Epidermal melanocyte (primary cell): ENCODE data around the gene C10orf90.
"Not testable (repeated sequence)": the region's sequence is repeated elsewhere in the genome, so short reads cannot be mapped to it uniquely, and the experiment has no call there.

Experiments used
- DNase-seq: peaks from one replicate; pipeline ENCODE4 v3.0.0; 2011; ENCODE audit warnings: low spot score; ENCODE audit not compliant: insufficient read length

The C10orf90 gene

GRCh38 chr10:126585249-126586017, 85.1 kb downstream of the C10orf90 start:
- no peak for DNase-seq

DNA sequence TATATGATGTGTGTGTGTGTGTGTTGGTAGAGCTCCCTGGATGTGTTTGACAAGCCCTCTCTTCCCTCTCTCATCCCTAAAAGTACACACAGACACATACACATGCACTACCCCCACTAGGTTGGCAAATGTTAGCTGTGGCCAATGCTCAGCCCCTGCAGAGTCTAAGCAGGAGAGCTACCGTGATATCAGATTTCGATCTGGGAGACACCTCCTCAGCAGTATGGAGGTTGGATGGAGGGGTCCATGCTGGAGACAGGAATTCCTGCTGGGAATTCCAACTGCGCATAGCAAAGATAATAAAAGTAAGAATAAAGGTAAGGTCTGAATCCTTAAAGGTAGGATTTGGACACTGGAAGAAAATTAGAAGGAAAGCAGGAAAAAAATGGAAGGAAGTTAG, 85.7 kb downstream of the C10orf90 start:
- no peak for DNase-seq

GRCh38 chr10:126583552-126584200, 86.8 kb downstream of the C10orf90 start:
- DNase-seq = no peak

- no peak for DNase-seq
Observed at GRCh38 chr10:126581648-126582046, 88.8 kb downstream of the C10orf90 start.

- no peak for DNase-seq
Observed at GRCh38 chr10:126580873-126581647, 89.4 kb downstream of the C10orf90 start.

GRCh38 chr10:126576336-126576735, 94.2 kb downstream of the C10orf90 start:
- DNase-seq = no peak

DNA sequence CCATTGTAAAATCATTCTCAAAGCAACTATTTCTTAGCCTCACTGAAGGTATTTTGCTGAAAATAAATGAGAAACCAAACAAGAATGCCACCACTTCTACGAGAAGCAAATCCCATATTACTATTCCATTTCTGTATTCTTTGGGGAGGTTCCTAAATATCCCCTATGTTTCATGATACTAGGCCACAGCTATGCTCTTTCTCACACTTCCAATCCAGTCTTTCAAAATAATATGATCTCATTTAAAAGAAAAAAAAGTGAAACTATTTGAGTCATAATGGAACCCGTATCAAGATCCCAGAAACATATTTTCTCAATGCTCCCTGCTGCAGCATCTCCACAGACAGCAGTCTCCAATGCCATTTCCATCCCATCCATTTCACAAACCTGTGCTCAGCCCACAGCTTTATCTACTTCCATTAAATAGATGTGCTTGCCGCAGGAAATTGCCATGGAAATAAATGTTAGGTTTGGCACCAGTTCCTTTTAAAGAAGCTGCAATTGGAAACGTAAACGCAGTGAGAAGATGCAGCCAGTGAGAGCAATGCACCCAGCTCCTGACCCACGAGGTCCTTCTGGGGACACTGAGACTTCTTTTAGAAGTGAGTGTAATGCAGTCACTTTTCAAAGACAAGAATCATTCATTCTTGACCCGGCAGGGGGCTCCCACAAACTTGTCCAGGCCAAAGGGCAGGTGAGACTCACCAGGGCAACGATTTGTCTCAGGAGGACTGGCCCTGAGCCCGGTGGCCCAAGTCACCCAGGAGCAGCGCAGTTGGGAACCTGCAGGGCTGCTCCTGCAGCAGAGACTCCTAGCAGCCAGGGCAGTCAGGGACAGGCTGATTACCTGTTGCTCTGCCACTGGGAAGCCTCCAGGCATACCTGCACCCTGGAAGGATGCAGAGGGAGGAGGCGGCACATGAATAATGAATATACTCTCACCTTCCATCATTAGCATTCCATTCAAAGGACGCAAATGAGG, 99.6 kb downstream of the C10orf90 start:
- DNase-seq = no peak

DNA sequence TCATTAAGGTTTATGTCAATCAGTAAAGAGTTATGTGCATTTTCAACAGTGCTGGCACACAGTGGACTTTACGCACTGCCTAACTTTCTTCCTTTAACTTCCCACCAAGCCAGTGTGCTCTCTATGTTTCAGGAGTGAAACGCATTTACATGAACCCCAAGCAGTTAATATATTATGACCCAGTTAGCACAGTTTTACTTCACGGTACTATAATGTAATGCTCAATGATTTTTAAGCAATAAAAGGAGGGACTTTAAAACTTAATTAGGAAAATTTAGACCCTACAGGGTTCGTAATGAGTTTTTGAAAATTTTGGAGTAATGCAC, 100.3 kb downstream of the C10orf90 start:
- no peak for DNase-seq

- no peak for DNase-seq
Observed at GRCh38 chr10:126569513-126570244, 100.8 kb downstream of the C10orf90 start.

DNA sequence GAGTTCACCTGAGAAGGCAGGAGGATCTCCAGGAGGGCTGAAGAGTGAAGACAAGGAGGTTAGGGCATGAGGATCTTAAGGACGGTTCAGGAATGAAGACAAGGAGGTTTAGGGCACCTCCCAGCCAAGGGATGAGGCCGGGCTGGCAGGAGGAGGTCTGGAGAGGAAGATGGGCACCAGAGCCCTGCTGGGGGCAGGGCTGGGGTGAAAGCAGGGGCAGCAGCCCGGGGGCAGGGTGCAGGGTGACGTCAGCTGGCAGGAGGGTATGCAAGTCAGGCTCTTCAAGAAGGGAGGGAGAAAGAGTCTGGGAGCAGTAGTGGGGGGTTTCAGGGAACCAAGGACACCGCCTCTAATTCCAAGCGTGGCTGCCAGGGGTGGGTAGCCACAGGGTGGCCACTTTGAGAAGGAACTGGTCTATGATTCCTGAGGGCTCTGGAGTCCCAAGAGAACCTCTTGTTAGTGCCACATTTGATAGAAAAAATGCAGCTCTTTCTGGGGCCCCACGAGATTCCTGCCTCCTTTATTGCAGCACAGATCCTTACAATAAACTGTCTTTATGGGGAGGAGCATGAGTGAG, 101.6 kb downstream of the C10orf90 start:
- DNase-seq = no peak

GRCh38 chr10:126565871-126566270, 104.6 kb downstream of the C10orf90 start:
- DNase-seq = no peak

- no peak for DNase-seq
Observed at GRCh38 chr10:126565441-126565840, 105.1 kb downstream of the C10orf90 start.

DNA sequence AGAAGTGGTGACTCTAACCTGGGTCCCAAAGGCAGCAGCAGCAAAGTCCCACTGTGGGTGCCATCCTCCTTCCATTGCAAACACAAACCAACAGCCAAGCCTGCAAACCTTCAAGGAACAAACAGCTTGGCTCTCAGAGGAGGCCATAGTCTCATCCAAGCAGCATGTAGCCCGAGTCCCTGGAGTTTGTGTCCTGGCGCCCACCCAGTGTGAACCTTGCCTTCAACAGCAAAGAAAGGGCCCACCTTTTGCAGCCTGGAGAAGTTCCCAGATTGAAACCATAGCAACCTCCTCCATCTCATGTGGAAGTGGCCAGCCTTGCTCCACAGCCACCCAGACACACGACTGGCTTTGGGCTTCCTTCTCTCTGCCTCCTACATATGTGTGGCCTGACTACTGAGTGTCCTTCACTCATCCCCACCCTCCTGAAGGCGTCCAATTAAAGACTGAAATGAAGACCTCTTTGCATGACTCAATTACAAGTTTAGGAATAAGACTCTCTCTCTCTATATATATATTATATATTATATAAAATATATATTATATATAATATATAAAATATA, 106.1 kb downstream of the C10orf90 start:
- DNase-seq = no peak

DNA sequence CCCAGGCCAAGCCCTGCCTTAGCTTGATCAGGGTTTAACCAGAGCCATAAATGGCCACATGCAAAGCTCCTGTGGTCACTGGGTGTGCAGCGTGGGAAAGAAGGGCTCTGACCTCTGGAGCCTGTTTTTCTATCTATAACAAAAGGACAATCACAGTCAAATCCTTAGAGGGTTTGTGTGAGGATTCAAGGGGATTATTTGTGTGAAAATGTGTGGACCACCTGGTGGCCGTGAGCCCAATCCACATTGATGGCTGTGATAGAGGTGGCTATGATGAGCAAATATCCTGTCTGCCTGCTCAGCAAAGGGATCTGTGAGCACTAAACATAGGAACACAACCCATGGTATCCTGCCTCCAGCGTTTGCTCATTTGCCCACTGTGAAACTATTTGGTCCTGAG, 107.1 kb downstream of the C10orf90 start:
- DNase-seq = no peak

GRCh38 chr10:126561921-126562680, 108.4 kb downstream of the C10orf90 start:
- no peak for DNase-seq

DNA sequence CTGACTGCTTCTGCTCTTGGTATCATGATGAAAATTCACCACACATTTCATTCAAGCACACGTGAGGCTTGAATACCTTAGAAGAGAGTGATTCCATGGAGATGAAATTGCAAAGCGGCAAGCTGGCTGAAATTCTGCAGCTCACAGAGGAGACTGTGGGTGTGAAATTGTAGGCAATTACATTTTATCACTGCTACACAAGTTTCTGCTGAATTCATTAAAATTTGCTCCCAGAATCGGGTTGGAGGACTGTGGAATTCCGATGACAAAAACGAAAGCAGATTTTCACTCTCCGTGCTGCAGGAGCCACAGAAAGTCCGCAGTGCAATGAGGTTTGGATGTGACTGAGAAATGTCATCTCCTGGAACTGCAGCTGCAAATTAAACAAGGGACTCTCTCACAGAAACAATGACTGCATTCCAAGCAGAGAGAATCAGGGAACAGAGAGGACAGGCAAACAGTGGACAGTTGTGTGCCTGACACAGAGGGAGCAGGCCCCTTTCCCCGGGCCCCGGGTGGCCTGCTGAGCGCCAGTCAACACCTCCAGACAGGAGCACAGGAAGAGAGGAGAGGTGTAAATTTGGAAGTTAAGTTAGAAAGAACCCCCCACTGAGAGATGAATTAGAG, 109.1 kb downstream of the C10orf90 start:
- DNase-seq = no peak

- no peak for DNase-seq
Observed at GRCh38 chr10:126558881-126559280, 111.6 kb downstream of the C10orf90 start.

- no peak for DNase-seq
Observed at GRCh38 chr10:126551202-126551601, 119.3 kb downstream of the C10orf90 start.

DNA sequence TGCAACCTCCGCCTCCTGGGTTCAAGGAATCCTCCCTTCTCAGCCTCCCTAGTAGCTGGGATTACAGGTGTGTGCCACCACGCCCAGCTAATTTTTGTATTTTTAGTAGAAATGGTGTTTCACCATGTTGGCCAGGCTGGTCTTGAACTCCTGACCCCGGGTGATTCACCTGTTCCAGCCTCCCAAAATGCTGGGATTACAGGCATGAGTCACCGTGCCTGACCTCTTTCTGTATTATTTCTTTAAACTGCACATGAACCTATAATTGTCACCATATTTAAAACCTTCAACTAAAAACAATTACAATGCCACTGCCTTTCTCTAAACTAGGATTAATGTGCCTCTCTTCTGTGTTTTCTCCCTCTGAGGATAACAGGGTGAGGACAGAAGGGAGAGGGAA, 119.9 kb downstream of the C10orf90 start:
- DNase-seq = not testable (repeated sequence)
